Testis (tissue), 3 donors: ENCODE data around the gene FALEC. TPM values are rescaled to one million over a fixed set of nuclear protein-coding genes. Genes with fewer than 3 reads are reported as not detected.
"Not testable (repeated sequence)": the region's sequence is repeated elsewhere in the genome, so short reads cannot be mapped to it uniquely, and the experiment has no call there.

Source experiments
- DNase-seq: peaks from one replicate; pipeline ENCODE4 v3.0.0-alpha.2; 2019
- H3K27ac ChIP-seq, 2 donors: fragments of 200-600 bp; sonication (generic); one replicate each; pipeline ENCODE4 v1.5.1; 2019
- H3K27me3 ChIP-seq: fragments of 200-600 bp; sonication (generic); one replicate; pipeline ENCODE4 v1.5.1; 2019
- H3K36me3 ChIP-seq: fragments of 200-600 bp; sonication (generic); one replicate; pipeline ENCODE4 v1.5.1; 2017; ENCODE audit warnings: low read depth; ENCODE audit errors: missing control alignments
- H3K4me1 ChIP-seq: fragments of 200-600 bp; sonication (generic); one replicate; pipeline ENCODE4 v1.5.1; 2019
- H3K4me3 ChIP-seq, 2 donors: fragments of 200-600 bp; sonication (generic); one replicate each; pipeline ENCODE4 v1.5.1; 2017 to 2019
- H3K9me3 ChIP-seq: fragments of 200-600 bp; sonication (generic); one replicate; pipeline ENCODE4 v1.5.1; 2017
- CTCF ChIP-seq, 3 experiments: fragments of 450-650 bp in 2 of 3; fragments of 200-600 bp in 1 of 3; sonication (generic) in 1 of 3; IDR thresholded peaks; one replicate each; pipeline ENCODE4 v1.5.1; 2016 to 2019; ENCODE audit warnings: antibody characterized with exemption in 3 of 3, mild to moderate bottlenecking in 2 of 3, moderate library complexity in 1 of 3
- POLR2A ChIP-seq: fragments of 450-650 bp; IDR thresholded peaks from one replicate; pipeline ENCODE4 v1.6.1; 2017; ENCODE audit warnings: antibody characterized with exemption, mild to moderate bottlenecking, moderate library complexity
- WGBS, 2 donors: methylation state at CpG; one replicate each; pipeline ENCODE4 v1.1.5; 2018; 5-methylcytosine and 5-hydroxymethylcytosine counted together
- intact Hi-C: fragments of 100-400 bp; cut with DNase I; formaldehyde crosslinking; loops from one replicate; pipeline ENCODE4 v1.15.1; 2023; ENCODE audit warnings: low total_unique reads
- polyA plus RNA-seq: library from polyadenylated mRNA; stranded (reverse); fragments of 350-450 nt; fragmentation: Illumina TruSeq; extraction: RNeasy Lipid Tissue Mini Kit (QIAGEN cat#74804); gene quantifications from one replicate; pipeline ENCODE4 v1.2.3, GENCODE V29; 2014; ENCODE audit warnings: low read depth, low replicate concordance; ENCODE audit not compliant: insufficient read depth
- total RNA-seq, 2 donors: library from RNA; depleted of rRNA; stranded (reverse); fragments of >200 nt; gene quantifications; one replicate each; pipeline ENCODE4 v1.2.3, GENCODE V29; 2016

FALEC gene
- total and polyA plus RNA-seq, 3 donors from 2014 or later: 1.3 TPM; not detected in 2

- WGBS, 2 donors: 15 to 42% methylated on average over 3 of the region's 3 CpGs
- Histone ChIP-seq H3K9me3 (no peaks in the 10 kb centered on the region), H3K36me3 (no peaks in the 10 kb centered on the region), H3K27me3 (no peaks in the 10 kb centered on the region), H3K4me3 (peak overlapping the region in 1 of 2 donors; percentile 26), H3K27ac (peak overlapping the region; percentile 97 to 99), H3K4me1 (peaks cover 77% of the 10 kb centered on the region)
- TF ChIP-seq POLR2A: no peak
- TF ChIP-seq CTCF (IDR thresholded peaks at IDR 0.05): no peak
- no peak for DNase-seq
- intact Hi-C loops: no loop called here
These were observed 51.8 kb downstream of the FALEC start for GRCh38 chr1:150567341-150567716.

- DNase-seq: peak; percentile 90
- H3K4me1 ChIP-seq: peaks cover 77% of the 10 kb centered on the region
- H3K27ac ChIP-seq: peak overlapping the region; percentile 97 to 99
- WGBS, 2 donors: 16 to 20% methylated on average over 10 of the region's 10 CpGs
- no peaks in the 10 kb centered on the region for H3K36me3 ChIP-seq
- intact Hi-C loops: no loop called here
- TF ChIP-seq POLR2A: no peak
- TF ChIP-seq CTCF (IDR thresholded peaks at IDR 0.05): no peak
- no peaks in the 10 kb centered on the region for H3K27me3 ChIP-seq
- H3K4me3 ChIP-seq: peak overlapping the region in 1 of 2 donors; percentile 26
- H3K9me3 ChIP-seq: no peaks in the 10 kb centered on the region
These were observed 52.4 kb downstream of the FALEC start for GRCh38 chr1:150567717-150568593.

- Histone ChIP-seq H3K27me3 (no peaks in the 10 kb centered on the region), H3K9me3 (no peaks in the 10 kb centered on the region), H3K36me3 (no peaks in the 10 kb centered on the region), H3K27ac (peak overlapping the region; percentile 97 to 99), H3K4me3 (no peak overlapping the region), H3K4me1 (peaks cover 75% of the 10 kb centered on the region)
- no peak for DNase-seq
- intact Hi-C loops: no loop called here
- TF ChIP-seq POLR2A: no peak
- TF ChIP-seq CTCF (IDR thresholded peaks at IDR 0.05): no peak
These were observed 53.0 kb downstream of the FALEC start for GRCh38 chr1:150568594-150568966.

GRCh38 chr1:150572918-150573647 is 57.5 kb downstream of the FALEC start:
- no peaks in the 10 kb centered on the region for H3K36me3 ChIP-seq
- intact Hi-C loops: no loop called here
- no peak for DNase-seq
- no peak overlapping the region for H3K4me3 ChIP-seq
- WGBS, 2 donors: 52 to 53% methylated on average over 4 of the region's 4 CpGs
- no peak for TF ChIP-seq POLR2A
- no peak for TF ChIP-seq CTCF (IDR thresholded peaks at IDR 0.05)
- no peaks in the 10 kb centered on the region for H3K27me3 ChIP-seq
- H3K4me1 ChIP-seq: peaks cover 52% of the 10 kb centered on the region
- H3K27ac ChIP-seq: peak overlapping the region in 1 of 2 donors; percentile 97
- H3K9me3 ChIP-seq: no peaks in the 10 kb centered on the region

GRCh38 chr1:150573648-150574071 is 58.1 kb downstream of the FALEC start:
- 81 to 91% methylated on average over 13 of the region's 13 CpGs for WGBS, 2 donors
- H3K4me3 ChIP-seq, intact Hi-C loops, H3K27me3 ChIP-seq, H3K9me3 ChIP-seq, DNase-seq, H3K36me3 ChIP-seq: not testable (repeated sequence)
- Histone ChIP-seq H3K27ac (peak overlapping the region in 1 of 2 donors; percentile 100), H3K4me1 (peaks cover 47% of the 10 kb centered on the region)
